ENCODE data around the gene BATF2.

GRCh38 chr11:64994318-64994717 lies 2.5 kb downstream of the BATF2 start:
- TF ChIP-seq MEF2A (IDR thresholded peaks at IDR 0.05; ENCODE audit: control insufficient read depth, low read depth, low read length), result no peak
- TF ChIP-seq ATF3 (IDR thresholded peaks at IDR 0.05), result no peak
- no peak for TF ChIP-seq ATF3 (CRISPR knock-in tag; conservative IDR thresholded peaks at IDR 0.05)
- TF ChIP-seq HCFC1 (IDR thresholded peaks at IDR 0.05; ENCODE audit: low read depth, low read length), result no peak
- TF ChIP-seq ETV6 (IDR thresholded peaks at IDR 0.05; ENCODE audit: borderline replicate concordance in 1 of 2, low read depth in 2 of 2, low read length in 1 of 2), result no peak
- no peak for TF ChIP-seq ETV6 (CRISPR knock-in tag; IDR thresholded peaks at IDR 0.05; ENCODE audit: borderline replicate concordance)
- no peak for TF ChIP-seq BRD4 (IDR thresholded peaks at IDR 0.05)
